Endothelial cell (in vitro differentiated cells): ENCODE measurements around the gene LHFPL3. TPM values are rescaled to one million over a fixed set of nuclear protein-coding genes. Genes with fewer than 3 reads are reported as not detected.

Source experiments
- DNase-seq: peaks from one replicate; pipeline ENCODE4 v3.0.0; 2021; ENCODE audit warnings: low spot score
- H3K27ac Mint-ChIP-seq: one replicate; pipeline ENCODE4 v1.8.0; 2021; ENCODE audit warnings: mixed read lengths, inconsistent platforms; ENCODE audit not compliant: unreplicated experiment
- H3K27me3 Mint-ChIP-seq: one replicate; pipeline ENCODE4 v1.8.0; 2021; ENCODE audit warnings: mild to moderate bottlenecking, moderate library complexity, mixed read lengths, inconsistent platforms; ENCODE audit not compliant: unreplicated experiment
- H3K36me3 Mint-ChIP-seq: one replicate; pipeline ENCODE4 v1.8.0; 2021; ENCODE audit warnings: mild to moderate bottlenecking, low read depth, mixed read lengths, inconsistent platforms; ENCODE audit not compliant: unreplicated experiment
- H3K4me1 Mint-ChIP-seq: one replicate; pipeline ENCODE4 v1.8.0; 2021; ENCODE audit warnings: mild to moderate bottlenecking, mixed read lengths, inconsistent platforms; ENCODE audit not compliant: unreplicated experiment
- H3K4me3 Mint-ChIP-seq: one replicate; pipeline ENCODE4 v1.8.0; 2021; ENCODE audit warnings: mild to moderate bottlenecking, mixed read lengths, inconsistent platforms; ENCODE audit not compliant: unreplicated experiment
- H3K9me3 Mint-ChIP-seq: one replicate; pipeline ENCODE4 v1.8.0; 2021; ENCODE audit warnings: mixed read lengths, inconsistent platforms; ENCODE audit not compliant: unreplicated experiment
- CTCF ChIP-seq: fragments of 200-600 bp; sonication (generic); IDR thresholded peaks from one replicate; pipeline ENCODE4 v1.5.0; 2021; ENCODE audit warnings: antibody characterized with exemption; ENCODE audit not compliant: unreplicated experiment
- total RNA-seq: library from RNA; stranded (reverse); fragmentation: NEBNext Ultra II Directional; extraction: Animal tissue kit (Norgen Biotek cat#: 25700); gene quantifications from one replicate; pipeline ENCODE4 v1.2.1, GENCODE V29; 2021; ENCODE audit not compliant: unreplicated experiment

LHFPL3 gene
- total RNA-seq, 1 donor from 2014 or later = not detected

GRCh38 chr7:104317948-104318629 lies 10.3 kb upstream of the LHFPL3 start:
- Mint-ChIP-seq H3K4me1 (no peaks in the 10 kb centered on the region), H3K27ac (no peak overlapping the region), H3K4me3 (no peak overlapping the region), H3K9me3 (no peaks in the 10 kb centered on the region), H3K36me3 (no peaks in the 10 kb centered on the region), H3K27me3 (no peaks in the 10 kb centered on the region)
- DNase-seq = no peak
- no peak for TF ChIP-seq CTCF

GRCh38 chr7:104327534-104327933 lies 869 bp upstream of the LHFPL3 start:
- H3K27ac Mint-ChIP-seq = no peak overlapping the region
- no peak for DNase-seq
- peaks cover 10% of the 10 kb centered on the region for H3K4me1 Mint-ChIP-seq
- H3K27me3 Mint-ChIP-seq = peaks cover 21% of the 10 kb centered on the region
- H3K9me3 Mint-ChIP-seq = no peaks in the 10 kb centered on the region
- H3K36me3 Mint-ChIP-seq = no peaks in the 10 kb centered on the region
- no peak for TF ChIP-seq CTCF
- H3K4me3 Mint-ChIP-seq = peak overlapping the region; percentile 4

- no peak for DNase-seq
- Mint-ChIP-seq H3K36me3 (no peaks in the 10 kb centered on the region), H3K27ac (no peak overlapping the region), H3K4me1 (peaks cover 10% of the 10 kb centered on the region), H3K9me3 (no peaks in the 10 kb centered on the region), H3K4me3 (peak overlapping the region; percentile 4), H3K27me3 (peaks cover 21% of the 10 kb centered on the region)
- no peak for TF ChIP-seq CTCF
Measured at GRCh38 chr7:104327938-104328295, 486 bp upstream of the LHFPL3 start.

- Mint-ChIP-seq H3K27me3 (peaks cover 21% of the 10 kb centered on the region), H3K36me3 (no peaks in the 10 kb centered on the region), H3K4me1 (peaks cover 10% of the 10 kb centered on the region), H3K4me3 (peak overlapping the region; percentile 45), H3K9me3 (no peaks in the 10 kb centered on the region), H3K27ac (no peak overlapping the region)
- no peak for TF ChIP-seq CTCF
- DNase-seq = peak; percentile 8
Measured at GRCh38 chr7:104328970-104329825, 795 bp downstream of the LHFPL3 start.

- Mint-ChIP-seq H3K36me3 (no peaks in the 10 kb centered on the region), H3K4me3 (no peak overlapping the region), H3K9me3 (no peaks in the 10 kb centered on the region), H3K27me3 (no peaks in the 10 kb centered on the region), H3K4me1 (no peaks in the 10 kb centered on the region), H3K27ac (no peak overlapping the region)
- TF ChIP-seq CTCF = no peak
- peak; percentile 58 for DNase-seq
Measured at GRCh38 chr7:104341546-104341945, 13.1 kb downstream of the LHFPL3 start.
